Aorta (tissue), 5 donors: ENCODE measurements around the gene HECTD4. TPM values are rescaled to one million over a fixed set of nuclear protein-coding genes. Genes with fewer than 3 reads are reported as not detected.

Source experiments
- ATAC-seq: fragments of 200-7000 bp; cut with Tn5 transposase; one replicate; pipeline ENCODE4 v1.9.1; 2022; ENCODE audit warnings: moderate library complexity; ENCODE audit not compliant: low FRiP score
- DNase-seq, 2 donors: peaks; one replicate each; pipeline ENCODE4 v3.0.0-alpha.2; 2020
- H3K27ac ChIP-seq, 2 donors: one replicate each; pipeline ENCODE4 v1.5.1; 2013; ENCODE audit warnings: low read length in 2 of 2, mild to moderate bottlenecking in 2 of 2, moderate library complexity in 2 of 2, control low read depth in 1 of 2, inconsistent platforms in 1 of 2, low read depth in 1 of 2
- H3K27me3 ChIP-seq, 2 donors: one replicate each; pipeline ENCODE4 v1.6.1; 2013; ENCODE audit warnings: control low read depth in 1 of 2, low read length in 1 of 2, mild to moderate bottlenecking in 1 of 2, moderate library complexity in 1 of 2; ENCODE audit not compliant: insufficient read depth in 2 of 2, control insufficient read depth in 1 of 2
- H3K36me3 ChIP-seq, 2 donors: one replicate each; pipeline ENCODE4 v1.6.1; 2013; ENCODE audit warnings: control low read depth in 1 of 2, low read length in 1 of 2, mild to moderate bottlenecking in 1 of 2; ENCODE audit not compliant: insufficient read depth in 2 of 2, control insufficient read depth in 1 of 2
- H3K4me1 ChIP-seq, 2 donors: one replicate each; pipeline ENCODE4 v1.6.1; 2013; ENCODE audit warnings: low read length in 2 of 2, control low read depth in 1 of 2, mild to moderate bottlenecking in 1 of 2, moderate library complexity in 1 of 2; ENCODE audit not compliant: insufficient read depth in 2 of 2, control insufficient read depth in 1 of 2
- H3K4me3 ChIP-seq, 2 donors: one replicate each; pipeline ENCODE4 v1.5.1; 2013; ENCODE audit warnings: low read length in 2 of 2, control low read depth in 1 of 2, mild to moderate bottlenecking in 1 of 2
- H3K9me3 ChIP-seq: one replicate; pipeline ENCODE4 v1.6.1; 2013; ENCODE audit warnings: mild to moderate bottlenecking, low read length; ENCODE audit not compliant: control insufficient read depth
- WGBS, 2 donors: extraction: QIAGEN DNeasy Blood & Tissue Kit; methylation state at CpG; one replicate each; pipeline ENCODE4 v1.1.7; 2013; 5-methylcytosine and 5-hydroxymethylcytosine counted together
- intact Hi-C, 2 donors: fragments of 100-400 bp; cut with DNase I; formaldehyde crosslinking; loops; one replicate each; pipeline versions ENCODE4 v1.14.2 to v1.15.0; 2022
- polyA plus RNA-seq, 2 donors: library from polyadenylated mRNA; stranded (reverse); fragments of 200-250 nt; gene quantifications; one replicate each; pipeline ENCODE4 v1.2.3, GENCODE V29; 2013
- total RNA-seq, 2 donors: library from RNA; stranded (reverse); fragmentation: NEBNext Ultra II Directional; extraction: Animal tissue kit (Norgen Biotek cat#: 25700); gene quantifications; one replicate each; pipeline ENCODE4 v1.2.1, GENCODE V29; 2021
- donor health status: healthy with polysubstance abuse.
- donor health status: Bipolar disorder and iron deficiency.
- donor health status: DM: no; HTN: no; CAD: no.
- donor health status: DM: no; HTN: no; CAD: no.
- donor health status: DM: yes; HTN: yes; CAD: no.

The HECTD4 gene
- total and polyA plus RNA-seq, 4 donors, result 16.0 to 78.5 (median 44.5) TPM

GRCh38 chr12:112198120-112198733 lies 184.0 kb downstream of the HECTD4 start:
- ATAC-seq (no peak), DNase-seq (no peak)
- 73 to 82% methylated on average over 9 of the region's 9 CpGs for WGBS, 2 donors
- intact Hi-C loops, result no loop called here
- Histone ChIP-seq H3K36me3 (peaks cover 7 to 19% of the 10 kb centered on the region in 2 donors), H3K4me3 (no peak overlapping the region), H3K27me3 (no peaks in the 10 kb centered on the region), H3K27ac (no peak overlapping the region), H3K4me1 (no peaks in the 10 kb centered on the region), H3K9me3 (no peaks in the 10 kb centered on the region)

DNA sequence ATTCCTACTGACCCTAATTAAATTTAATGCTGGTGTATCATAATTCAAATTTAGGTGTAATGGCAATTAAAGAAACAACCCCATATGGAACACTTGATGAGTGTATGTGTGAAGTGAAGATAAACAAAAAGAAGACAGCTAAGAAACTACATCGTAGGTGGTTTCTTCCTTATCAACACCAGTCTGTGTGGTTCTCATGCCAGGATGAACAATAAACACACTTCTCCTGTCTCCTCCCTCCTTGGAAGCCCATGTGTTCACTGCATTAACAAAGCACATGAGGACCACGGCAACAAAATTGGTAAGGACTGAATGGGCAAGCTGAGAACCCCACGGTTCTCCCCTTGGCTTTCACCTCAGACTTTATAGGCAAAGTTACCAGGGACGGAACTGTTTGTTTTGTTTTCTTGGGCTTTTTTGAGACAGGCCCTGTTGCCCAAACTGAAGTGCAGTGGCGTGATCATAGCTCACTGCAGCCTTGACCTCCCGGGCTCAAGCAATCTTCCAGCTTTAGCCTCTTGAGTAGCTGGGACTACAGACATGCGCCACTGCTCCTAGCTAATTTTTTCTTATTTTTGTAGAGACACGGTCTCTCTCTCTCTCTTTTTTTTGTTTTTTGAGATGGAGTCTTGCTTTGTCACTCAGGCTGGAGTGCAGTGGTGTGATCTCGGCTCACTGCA lies 185.9 kb downstream of the HECTD4 start:
- DNase-seq (no peak), ATAC-seq (no peak)
- 82 to 86% methylated on average over 9 of the region's 9 CpGs for WGBS, 2 donors
- Histone ChIP-seq H3K27ac (no peak overlapping the region), H3K27me3 (no peaks in the 10 kb centered on the region), H3K4me3 (no peak overlapping the region), H3K4me1 (no peaks in the 10 kb centered on the region), H3K36me3 (peaks cover 7 to 23% of the 10 kb centered on the region in 2 donors), H3K9me3 (no peaks in the 10 kb centered on the region)
- intact Hi-C loops, result no loop called here

DNA sequence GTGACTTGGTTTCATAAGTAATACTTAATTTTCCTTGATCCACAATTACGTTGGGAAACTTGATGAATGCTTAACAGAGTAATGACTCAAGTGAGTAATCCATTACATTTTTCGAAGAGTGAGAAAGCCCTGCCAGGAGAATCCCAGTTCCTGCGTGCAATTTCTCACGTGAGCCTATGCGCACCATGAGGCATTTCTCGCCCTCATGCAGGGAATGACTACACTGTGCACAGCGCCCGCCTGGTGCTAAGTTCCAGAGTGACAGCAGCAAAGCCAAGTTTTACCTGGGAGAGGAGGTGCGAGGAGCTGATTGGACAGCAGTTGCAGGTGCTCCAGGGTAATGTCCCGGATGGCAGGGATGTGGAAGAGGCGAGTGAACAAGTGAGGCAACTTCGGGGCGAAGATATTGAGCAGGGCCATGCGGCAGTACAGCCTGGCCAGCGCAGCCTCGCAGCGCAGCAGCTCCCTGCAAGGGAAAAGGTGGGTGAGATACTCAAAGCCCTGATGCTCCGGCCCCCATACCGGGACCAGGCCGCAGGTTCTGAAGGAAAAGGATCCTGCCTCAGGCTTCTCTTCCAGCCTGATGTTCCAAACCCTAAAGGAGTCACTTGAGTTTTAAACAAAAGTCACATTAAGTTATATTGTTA lies 187.5 kb downstream of the HECTD4 start:
- no peak for ATAC-seq
- no peak for DNase-seq
- Histone ChIP-seq H3K4me3 (no peak overlapping the region), H3K36me3 (peaks cover 6 to 19% of the 10 kb centered on the region in 2 donors), H3K9me3 (no peaks in the 10 kb centered on the region), H3K27me3 (no peaks in the 10 kb centered on the region), H3K27ac (no peak overlapping the region), H3K4me1 (no peaks in the 10 kb centered on the region)
- 94 to 96% methylated on average over 20 of the region's 20 CpGs for WGBS, 2 donors
- intact Hi-C loops, result no loop called here

GRCh38 chr12:112192475-112192874 lies 189.8 kb downstream of the HECTD4 start:
- 93% methylated on average over 13 of the region's 13 CpGs for WGBS, 2 donors
- Histone ChIP-seq H3K36me3 (peaks cover 5 to 15% of the 10 kb centered on the region in 2 donors), H3K9me3 (no peaks in the 10 kb centered on the region), H3K27me3 (no peaks in the 10 kb centered on the region), H3K27ac (no peak overlapping the region), H3K4me3 (no peak overlapping the region), H3K4me1 (no peaks in the 10 kb centered on the region)
- intact Hi-C loops, result no loop called here
- DNase-seq, result no peak
- peak; percentile 33 for ATAC-seq

DNA sequence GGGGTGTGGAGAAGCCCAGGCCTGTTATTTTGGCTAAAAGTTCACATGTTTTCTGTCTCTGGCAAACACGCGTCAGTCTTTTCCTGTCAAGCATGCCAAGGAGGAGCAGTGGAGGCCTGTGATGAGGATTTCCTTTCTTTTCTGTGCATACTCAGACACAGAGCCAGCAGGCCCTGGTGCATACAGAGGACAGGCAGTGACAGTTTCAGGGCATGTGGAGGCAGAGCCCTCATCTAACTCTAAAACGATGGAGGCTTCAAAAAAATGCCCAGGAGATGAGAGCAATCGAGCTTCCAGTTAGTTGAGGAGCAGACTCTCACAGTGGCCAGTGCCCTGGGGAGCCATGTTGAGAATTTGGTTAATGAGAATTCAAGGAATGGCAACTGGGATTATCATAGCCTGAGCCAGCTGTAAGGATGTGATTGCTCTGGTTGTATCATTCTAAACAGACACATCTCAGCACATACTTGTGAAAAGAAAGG lies 190.3 kb downstream of the HECTD4 start:
- Histone ChIP-seq H3K4me1 (no peaks in the 10 kb centered on the region), H3K36me3 (peaks cover 0 to 15% of the 10 kb centered on the region in 2 donors), H3K9me3 (no peaks in the 10 kb centered on the region), H3K4me3 (no peak overlapping the region), H3K27ac (no peak overlapping the region), H3K27me3 (no peaks in the 10 kb centered on the region)
- 53 to 64% methylated on average over 4 of the region's 4 CpGs for WGBS, 2 donors
- ATAC-seq (no peak), DNase-seq (peak in 1 of 2 donors; percentile 26)
- intact Hi-C loops, result no loop called here

DNA sequence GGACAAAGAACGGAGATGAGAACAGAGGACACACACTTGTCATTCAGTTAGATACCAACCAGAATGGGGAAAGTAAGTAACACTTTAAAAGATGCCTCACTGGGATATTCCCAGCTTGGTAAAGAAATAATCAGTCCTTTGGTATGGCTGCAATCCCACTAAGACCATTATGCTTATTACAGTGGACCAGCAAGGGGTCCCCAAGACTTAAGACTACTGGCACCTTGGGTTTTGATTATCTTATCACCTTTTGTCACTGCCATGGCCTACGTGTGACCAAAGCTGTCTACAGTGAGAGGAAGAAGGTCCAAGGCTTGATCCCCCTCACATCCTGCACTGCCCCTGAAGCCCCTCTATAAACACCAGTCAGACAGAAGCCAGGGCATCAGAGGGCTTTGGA lies 191.0 kb downstream of the HECTD4 start:
- Histone ChIP-seq H3K27ac (no peak overlapping the region), H3K4me1 (no peaks in the 10 kb centered on the region), H3K27me3 (no peaks in the 10 kb centered on the region), H3K4me3 (no peak overlapping the region), H3K36me3 (peaks cover 0 to 15% of the 10 kb centered on the region in 2 donors), H3K9me3 (no peaks in the 10 kb centered on the region)
- 72 to 74% methylated on average over 2 of the region's 2 CpGs for WGBS, 2 donors
- intact Hi-C loops, result no loop called here
- DNase-seq, result no peak
- ATAC-seq, result no peak

DNA sequence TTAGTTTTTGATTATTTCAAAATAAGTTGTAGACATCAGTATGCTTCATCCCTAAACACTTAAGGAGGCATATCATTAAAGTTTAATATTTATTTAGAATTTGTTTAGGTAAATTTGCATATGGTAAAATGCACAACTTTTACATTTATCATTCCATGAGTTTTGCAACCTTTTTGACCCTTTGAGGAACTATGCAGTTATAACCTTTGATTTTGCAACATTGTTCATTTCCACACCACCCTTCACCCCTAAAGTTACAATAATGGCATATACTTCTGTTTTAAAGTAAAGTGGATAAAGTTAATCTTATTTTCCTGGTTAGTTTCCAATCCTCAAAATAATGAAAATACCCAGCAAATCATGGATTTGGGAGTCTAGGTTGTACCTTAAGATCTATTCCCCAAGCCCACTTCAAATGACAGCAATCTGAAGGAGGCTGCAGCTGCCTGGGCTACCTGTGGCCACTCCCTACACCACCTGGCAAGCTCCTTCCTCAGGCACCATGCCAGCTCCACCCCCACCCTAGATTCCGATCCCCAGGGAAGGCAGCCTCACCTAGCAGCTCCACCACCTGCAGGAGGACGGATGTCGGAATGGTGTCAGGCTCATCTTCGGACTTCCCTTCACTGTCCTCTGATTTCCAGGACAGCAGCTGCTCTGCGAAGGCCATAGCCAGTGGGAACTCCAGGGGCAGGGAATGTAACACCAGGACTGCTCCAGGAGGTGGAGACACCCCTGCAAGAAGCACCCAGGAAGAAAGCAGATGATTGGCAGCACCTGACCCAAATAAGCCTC lies 191.8 kb downstream of the HECTD4 start:
- ATAC-seq (no peak), DNase-seq (no peak)
- no peaks in the 10 kb centered on the region for H3K4me1 ChIP-seq
- H3K27ac ChIP-seq, result no peak overlapping the region
- no peaks in the 10 kb centered on the region for H3K27me3 ChIP-seq
- no peak overlapping the region for H3K4me3 ChIP-seq
- WGBS, 2 donors, result 86 to 94% methylated on average over 5 of the region's 5 CpGs
- intact Hi-C loops, result no loop called here
- no peaks in the 10 kb centered on the region for H3K9me3 ChIP-seq
- H3K36me3 ChIP-seq, result peaks cover 0 to 15% of the 10 kb centered on the region in 2 donors

- no peaks in the 10 kb centered on the region for H3K27me3 ChIP-seq
- H3K4me3 ChIP-seq, result no peak overlapping the region
- intact Hi-C loops, result loop anchor here in 1 of 2 donors (5.0 kb wide), 1 partner anchor 116 kb away; no protein-coding TSS in a partner anchor
- DNase-seq (peak in 1 of 2 donors; percentile 30), ATAC-seq (no peak)
- H3K9me3 ChIP-seq, result no peaks in the 10 kb centered on the region
- WGBS, 2 donors, result 89 to 90% methylated on average over 9 of the region's 9 CpGs
- H3K27ac ChIP-seq, result no peak overlapping the region
- H3K4me1 ChIP-seq, result no peaks in the 10 kb centered on the region
- H3K36me3 ChIP-seq, result peaks cover 0 to 11% of the 10 kb centered on the region in 2 donors
Measured at GRCh38 chr12:112188130-112188830, 194.0 kb downstream of the HECTD4 start.
